Measurements from ENCODE around the gene EGFLAM.

EGFLAM gene

GRCh38 chr5:38483805-38484398 is 225.5 kb downstream of the EGFLAM start:
- no peak for DNase-seq

- DNase-seq, result no peak
Measured at GRCh38 chr5:38494175-38494574, 235.8 kb downstream of the EGFLAM start.

GRCh38 chr5:38494763-38495162 is 236.4 kb downstream of the EGFLAM start:
- DNase-seq, result no peak

- no peak for DNase-seq
Measured at GRCh38 chr5:38497946-38498345, 239.6 kb downstream of the EGFLAM start.

- DNase-seq, result peak; percentile 7
Measured at GRCh38 chr5:38500573-38501260, 242.4 kb downstream of the EGFLAM start.

- DNase-seq, result no peak
Measured at GRCh38 chr5:38506302-38506701, 247.9 kb downstream of the EGFLAM start.

GRCh38 chr5:38509185-38509584 is 250.8 kb downstream of the EGFLAM start:
- no peak for DNase-seq
